Kidney capillary endothelial cell (primary cell): ENCODE measurements around the gene RSPH1.

Experiments used
- DNase-seq: peaks from one replicate; pipeline ENCODE4 v3.0.0-alpha.2; 2018; ENCODE audit warnings: low spot score

The RSPH1 gene

DNA sequence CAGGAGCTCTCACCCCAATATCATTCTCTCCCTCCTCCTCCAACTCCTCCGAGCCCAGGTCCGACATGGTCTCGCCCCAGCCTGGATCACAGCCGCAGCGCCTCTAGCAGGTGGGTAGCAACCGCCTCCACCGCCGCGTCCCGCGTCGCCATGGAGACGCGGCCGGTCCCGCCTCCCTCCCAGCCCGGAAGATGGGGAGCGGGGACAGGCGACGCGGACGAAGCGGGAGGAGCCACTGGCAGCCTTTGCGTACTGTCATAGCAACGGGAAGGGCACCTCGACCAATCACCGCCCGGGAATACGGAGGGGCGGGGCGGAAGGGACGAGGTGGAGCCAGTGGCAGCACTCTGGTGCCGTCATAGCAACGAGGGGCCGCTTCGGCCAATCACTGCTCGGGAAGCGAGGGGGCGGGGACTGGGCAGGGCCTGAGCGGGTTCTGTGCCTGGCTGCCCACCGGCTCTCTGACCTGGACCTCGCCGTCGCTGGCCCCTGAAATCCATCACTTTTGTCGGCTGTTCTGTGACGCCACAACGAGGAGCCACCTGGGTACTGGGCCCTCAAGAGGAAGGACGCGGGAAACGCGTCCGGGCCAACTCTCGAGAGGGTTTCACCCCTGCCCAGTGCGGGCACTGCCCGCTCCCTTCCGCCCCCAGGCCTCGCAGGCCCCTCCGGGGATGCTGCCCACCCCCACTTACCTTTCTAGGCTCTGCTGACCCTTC, at the start of gene RSPH1:
Gene RSPH1, minus strand, starts transcription at position 105 of the 719 bp plus-strand sequence. Its CDS starts 38 bp downstream, at position 67.
- DNase-seq: peak; percentile 98

DNA sequence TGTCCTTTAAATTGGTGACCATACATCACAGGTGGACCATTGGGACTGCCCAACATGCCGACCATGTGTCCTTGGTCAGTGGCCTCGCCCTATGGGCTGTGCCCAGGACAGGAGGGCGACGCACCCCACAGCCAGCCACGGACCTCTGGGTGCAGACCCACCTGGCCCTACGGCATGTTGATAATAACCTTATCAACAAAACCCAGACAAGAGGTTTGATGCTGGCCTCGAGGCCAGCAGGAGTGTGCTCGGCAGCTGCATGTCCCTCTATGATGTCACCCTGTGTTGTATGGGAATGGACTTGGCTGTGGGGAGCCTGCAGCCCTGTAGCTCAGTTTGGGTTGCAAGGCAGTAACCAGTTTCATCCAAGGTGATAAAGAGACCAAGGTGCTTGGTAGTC, 49.7 kb upstream of the RSPH1 start:
- DNase-seq: no peak

DNA sequence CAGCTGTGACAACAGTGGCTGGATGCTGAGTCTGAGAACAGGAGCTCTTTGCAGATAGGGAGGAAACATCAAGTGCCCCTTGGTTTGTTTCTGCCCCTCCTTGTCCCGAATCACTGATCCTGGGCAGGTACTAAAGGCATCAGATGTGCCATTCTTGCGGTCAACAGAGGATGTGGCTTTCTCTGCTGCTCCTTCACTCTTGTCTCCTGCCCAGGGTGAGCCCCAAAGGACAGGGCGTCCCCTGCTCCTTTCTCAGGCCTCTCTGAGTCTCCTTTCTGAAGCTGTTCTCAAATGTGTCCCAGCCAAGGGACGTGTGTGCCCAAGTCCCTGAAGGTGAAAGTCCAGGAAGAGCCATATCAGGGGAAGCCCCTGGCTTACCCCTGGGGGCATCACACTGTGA, 49.3 kb upstream of the RSPH1 start:
- DNase-seq: no peak

DNA sequence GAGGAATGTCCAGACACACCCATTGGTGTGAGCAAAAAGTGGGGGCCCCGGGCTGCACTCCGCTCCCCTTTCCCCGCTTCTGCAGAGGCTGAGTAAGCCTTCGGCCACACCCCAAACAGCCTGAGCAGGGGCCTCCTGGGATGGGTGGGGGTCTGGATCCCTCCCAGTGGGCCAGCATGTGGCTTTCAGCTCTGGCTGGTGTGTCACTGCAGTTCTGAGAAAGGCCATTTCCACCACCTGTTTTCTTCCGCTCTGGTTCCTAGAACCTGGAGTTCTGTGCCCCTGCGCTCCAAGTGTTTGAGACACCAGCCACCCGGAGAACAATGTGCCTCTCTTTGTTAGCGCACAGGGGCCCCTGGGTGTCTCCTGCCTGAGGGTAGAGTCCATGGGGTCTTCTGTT, 48.5 kb upstream of the RSPH1 start:
- no peak for DNase-seq

DNA sequence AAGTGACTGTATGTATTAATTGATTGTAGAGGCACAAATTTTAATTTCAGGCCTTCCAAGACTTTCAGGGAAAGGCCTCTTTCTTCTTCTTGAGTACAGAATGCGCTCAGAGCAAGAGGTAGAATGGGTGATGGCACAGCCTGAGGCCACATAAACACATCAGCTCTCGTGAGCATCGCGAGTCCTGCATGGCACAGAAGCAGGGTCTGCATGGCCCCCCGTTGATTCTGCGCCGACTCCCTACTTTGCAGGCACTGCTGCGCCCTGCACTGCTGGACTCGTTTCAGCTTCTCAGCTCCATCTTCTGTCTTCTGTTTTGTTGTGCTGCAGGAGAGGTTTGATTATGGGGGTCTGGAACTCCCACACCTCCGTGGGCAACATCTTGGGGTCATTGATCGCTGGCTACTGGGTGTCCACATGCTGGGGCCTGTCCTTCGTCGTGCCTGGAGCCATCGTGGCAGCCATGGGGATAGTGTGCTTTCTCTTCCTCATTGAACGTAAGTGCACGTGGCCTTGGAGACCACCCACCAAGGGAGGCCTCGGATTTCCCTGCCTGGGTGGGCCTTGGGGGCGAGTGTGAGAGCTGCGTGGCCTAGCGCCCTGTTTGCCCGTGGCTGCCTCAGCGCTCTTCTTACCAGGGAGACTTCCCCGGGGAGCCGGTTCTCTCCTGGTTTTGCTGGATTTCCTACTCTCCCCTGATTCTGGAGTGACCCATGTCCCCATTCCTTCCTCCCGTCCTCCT, 47.3 kb upstream of the RSPH1 start:
- DNase-seq: no peak

DNA sequence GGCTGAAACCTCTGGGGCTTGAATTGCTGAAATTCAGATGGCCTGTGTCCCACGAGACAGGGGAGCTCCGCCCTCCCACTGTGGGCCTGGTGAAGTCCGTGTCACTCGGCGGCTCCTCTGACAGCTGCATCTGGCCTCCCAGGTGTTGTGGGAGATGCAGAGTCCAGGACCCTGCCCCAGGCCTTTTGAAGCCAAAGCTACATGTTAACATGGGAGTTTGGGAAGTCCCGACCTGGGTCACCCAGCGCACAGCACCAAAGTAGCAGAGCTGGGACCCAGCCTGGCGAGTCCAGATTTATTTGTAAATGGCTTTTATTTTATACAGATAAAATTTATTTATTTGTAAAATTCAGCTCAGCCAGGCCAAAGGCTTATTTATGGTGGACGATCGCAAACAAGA, 46.6 kb upstream of the RSPH1 start:
- no peak for DNase-seq

DNA sequence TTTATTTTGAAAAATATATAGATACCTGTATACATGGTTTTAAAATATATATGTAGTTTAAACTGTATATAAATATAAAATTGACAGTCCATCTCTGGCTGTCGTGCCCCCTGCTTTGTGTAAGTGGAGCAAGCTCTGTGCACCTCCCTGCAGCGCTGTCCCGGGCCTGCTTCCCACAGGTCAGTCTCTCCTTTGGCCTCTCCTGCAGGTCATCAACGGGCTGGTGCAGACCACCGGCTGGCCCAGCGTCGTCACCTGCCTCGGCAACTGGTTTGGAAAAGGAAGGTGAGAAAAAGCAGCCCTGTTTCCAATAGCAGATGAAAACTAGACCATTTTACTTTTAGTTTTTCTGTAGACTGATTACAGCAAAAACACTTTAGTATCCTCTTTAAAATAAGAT, 46.2 kb upstream of the RSPH1 start:
- DNase-seq: no peak

DNA sequence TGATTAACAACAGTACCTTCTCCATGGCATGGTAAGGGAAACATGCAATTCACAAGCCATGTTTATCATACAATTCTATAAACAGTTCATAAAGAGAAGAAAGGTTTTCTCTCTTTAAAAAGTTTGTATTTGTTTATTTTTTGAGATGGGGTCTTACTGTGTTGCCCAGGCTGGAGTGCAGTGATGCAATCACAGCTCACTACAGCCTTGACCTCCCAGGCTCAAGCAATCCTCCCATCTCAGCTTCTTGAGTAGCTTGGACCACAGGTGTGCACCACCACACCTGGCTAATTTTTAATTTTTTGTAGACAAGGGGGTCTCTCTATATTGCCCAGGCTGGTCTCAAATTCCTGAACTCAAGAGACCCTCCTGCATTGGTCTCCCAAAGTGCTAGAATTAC, 45.6 kb upstream of the RSPH1 start:
- DNase-seq: no peak

DNA sequence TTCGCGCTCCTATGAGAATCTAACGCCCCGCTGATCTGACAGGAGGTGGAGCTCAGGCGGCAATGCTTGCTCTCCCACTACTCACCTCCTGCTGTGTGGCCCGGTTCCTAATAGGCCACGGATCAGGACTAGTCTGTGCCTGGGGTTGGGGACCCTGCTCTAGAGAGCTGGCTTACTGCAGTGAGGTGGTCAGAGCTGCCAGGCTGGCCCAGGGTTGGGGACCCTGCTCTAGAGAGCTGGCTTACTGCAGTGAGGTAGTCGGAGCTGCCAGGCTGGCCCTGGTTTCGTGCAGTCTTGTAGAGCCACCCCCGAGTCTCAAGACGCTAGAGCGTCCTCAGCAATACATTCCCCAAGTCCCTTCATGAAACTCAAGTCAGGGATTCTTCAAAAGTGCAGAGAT, 45.1 kb upstream of the RSPH1 start:
- DNase-seq: no peak

DNA sequence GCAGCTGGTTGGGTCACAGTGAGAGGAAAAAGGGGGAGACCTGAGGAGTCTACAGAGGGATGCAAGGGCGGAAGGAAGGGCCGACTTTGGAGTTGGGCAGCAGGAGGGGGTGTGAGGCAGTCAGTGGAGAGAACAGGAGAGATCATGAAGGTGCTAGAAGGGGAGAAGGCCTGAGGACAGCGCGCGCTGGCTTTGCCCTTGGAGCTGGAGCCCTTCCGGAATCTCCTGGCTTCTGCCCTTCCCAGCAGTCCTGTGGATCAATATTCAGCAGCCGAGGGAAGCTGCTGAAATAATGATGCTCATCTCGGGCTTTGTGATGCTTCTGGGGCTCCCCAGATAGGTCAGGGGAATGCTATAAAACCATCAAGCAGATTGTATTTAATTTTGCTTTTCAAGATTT, 44.4 kb upstream of the RSPH1 start:
- DNase-seq: no peak

DNA sequence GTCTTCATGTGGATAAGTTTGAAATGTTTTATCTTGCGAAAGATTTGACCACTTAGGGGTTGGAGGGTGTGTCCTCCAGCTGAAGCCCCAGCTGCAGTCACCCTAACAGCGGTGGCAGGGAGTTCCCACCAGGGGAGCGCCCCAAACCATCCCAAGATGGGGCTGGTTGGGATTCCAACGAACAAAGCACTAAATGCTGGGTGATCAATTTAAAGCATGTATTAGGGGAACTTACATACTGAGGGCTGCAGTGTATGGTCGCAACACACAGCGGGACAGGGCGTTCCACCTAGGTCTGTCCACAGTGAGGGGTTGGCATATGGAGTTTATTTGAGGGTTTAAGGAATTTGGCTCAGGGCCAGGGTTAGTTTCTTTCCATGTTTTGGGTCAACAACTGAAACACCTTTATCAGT, 43.9 kb upstream of the RSPH1 start:
- no peak for DNase-seq

DNA sequence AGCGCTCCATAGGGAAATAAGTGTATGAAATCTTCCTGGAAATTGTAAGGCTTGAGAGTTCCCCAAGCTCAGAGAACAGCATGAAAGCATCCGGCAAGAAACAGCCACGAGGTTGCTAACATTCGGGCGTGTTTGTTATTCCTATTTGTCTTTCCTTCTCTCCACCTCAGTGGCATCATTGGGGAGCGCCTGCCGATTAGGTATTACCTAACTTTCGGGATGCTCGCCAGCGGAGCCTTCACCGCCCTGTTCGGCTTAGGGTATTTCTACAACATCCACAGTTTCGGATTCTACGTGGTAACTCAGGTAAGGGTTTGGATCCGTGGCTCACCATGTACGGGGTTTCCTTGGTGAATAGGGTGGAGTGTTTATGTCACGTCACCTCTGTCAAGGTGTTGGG, 43.3 kb upstream of the RSPH1 start:
- no peak for DNase-seq

DNA sequence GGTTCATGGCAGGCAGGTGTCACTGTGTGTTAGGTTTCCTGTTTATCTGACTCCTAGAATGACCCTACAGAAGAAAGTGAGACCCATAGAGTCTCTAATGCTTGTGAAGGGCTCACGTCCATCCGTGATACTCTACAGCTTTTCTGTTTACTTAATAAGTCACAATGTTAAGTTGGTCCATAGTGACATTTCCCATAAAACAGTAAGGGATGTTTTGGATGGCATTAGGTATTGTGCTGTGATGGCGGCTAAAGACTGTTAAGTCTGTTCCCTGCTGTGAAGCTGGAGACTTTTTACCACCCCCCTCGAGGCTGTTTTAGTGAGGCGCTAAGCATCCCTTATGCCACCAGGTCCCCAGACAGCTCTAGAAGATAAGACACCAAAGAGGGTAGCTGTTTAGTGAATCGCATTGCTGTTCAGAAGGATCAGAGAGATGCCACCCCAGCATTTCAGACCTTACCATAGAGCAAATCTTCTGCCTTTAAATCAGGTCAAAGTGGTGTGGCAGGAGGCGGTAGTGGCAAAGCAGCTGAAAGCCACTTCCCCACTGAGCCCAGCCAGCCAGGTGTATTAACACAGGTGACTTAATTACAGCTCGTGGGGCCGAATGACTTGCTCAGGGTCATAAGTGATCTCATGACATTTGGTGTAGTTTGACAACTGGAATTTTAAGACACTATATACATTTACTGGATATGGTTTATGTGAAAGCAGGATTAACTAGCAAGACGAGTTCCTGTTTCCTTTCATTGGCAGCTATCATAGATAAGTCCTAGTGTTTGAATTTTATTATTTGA, 42.7 kb upstream of the RSPH1 start:
- DNase-seq: no peak

DNA sequence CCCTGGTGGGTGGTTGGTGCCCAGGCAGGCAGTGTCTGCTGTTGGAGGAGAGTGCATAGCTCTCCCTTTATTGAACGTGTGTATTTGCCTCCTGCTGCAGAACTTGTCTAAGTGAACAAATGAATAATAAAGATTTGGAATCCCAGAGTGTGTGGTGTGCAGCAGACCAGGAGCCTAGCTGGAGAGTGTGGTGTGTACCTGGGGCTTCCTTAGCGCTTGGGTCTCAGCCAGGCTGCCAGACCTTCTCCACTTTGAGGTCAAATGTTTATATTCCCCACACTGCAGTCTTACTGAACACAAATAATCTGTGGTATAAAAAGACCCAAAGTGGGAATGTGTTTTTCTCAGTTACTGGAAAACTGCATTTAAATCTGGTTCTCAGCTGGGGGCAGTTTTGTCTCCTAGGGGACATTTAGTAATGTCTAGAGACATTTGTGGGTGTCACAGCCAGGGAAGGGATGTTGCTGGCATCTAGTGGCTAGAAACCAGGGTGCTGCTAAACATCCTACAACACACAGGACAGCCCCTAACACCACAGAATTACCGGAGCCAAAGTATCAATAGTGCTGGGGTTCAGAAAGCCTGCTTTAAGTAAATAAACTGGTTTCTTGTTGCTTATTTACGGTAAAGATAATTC, 41.2 kb upstream of the RSPH1 start:
- no peak for DNase-seq

DNA sequence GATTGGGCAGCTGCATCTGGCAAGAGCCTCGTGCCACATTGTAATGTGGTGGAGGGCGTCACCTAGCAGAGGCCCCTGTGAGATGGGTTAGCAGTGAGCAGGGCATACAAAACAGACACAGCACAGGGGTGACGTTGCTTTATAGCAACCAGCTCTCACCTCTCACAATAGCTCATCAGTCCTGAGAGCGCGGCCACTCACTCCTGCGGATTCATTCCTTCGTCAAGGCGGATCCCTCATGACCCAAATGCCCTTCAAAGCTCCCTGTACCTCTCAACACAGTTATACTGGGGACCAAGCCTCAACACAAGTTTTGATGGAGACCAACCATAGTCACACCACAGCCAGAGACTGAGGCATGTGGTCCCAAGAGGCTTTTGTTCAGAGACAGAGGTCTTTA, 40.6 kb upstream of the RSPH1 start:
- DNase-seq: no peak

DNA sequence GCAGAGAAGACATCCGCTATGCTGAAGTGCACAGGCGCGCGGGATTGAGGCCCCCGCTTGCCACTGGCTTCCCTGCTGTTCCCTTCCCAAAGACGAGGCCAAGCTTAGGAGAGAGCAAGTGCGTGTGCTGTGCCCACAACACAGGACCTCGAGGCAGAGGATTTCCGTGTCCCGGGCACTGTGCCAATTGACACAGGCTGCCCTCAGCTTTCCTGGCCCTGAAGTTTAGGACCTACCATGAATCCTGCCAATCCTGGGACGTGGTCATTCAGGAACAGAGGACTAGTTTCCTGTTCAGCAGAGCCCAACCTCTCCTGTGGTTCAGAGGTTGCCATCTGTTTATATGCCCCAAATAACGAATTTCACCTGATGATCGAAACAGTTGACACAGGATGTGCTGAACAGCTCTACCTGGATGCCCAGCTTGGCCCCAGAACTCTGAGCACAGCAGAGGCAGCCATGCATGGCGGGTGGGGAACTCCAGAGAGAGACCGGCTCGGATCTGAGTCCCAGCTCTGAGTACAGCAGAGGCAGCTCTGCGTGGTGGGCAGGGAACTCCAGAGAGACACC, 39.7 kb upstream of the RSPH1 start:
- DNase-seq: no peak

DNA sequence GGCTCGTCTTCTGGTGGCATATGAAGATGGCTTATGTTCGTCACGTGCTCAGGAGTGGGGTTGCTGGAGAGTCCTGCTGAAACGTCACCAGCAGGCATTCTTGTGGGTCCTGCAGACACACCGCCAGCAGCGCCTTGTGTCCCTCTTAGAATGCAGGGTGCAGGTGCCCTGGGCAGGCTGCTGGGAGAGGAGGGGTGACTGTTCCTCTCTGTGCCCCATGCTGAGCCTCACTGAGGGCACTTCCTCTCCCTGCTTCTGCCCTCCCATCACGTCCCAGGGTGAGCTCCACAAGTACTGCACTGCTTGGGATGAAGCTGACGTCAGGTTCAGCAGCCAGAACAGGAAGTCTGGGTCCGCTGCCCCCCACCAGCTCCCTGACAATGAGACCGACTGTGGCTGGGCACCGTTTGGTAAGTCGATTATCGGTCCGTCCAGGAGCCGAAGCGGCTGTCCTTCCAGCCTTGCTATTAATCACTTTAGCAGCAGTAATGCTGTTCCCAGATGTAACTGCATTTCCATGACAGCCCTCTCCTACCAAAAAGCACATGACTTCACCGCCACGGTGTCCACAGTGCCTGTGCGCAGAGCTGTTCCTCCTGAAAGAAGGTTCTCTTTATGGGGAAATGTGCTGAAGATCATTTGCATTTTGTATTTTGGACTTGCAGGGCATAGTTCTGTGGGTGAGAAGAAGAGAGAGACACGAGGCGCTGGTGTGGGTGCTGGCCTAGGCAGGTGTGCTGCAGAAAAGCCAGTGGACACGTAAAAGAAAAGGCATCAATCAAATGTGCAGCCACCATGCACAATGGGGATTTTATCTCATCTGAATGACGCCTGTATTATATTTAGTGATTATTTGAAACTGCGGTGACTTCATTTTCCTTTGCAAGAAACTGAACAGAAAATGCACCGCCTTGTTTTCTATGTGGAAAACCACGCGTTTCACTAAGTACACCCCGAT, 38.7 kb upstream of the RSPH1 start:
- no peak for DNase-seq

DNA sequence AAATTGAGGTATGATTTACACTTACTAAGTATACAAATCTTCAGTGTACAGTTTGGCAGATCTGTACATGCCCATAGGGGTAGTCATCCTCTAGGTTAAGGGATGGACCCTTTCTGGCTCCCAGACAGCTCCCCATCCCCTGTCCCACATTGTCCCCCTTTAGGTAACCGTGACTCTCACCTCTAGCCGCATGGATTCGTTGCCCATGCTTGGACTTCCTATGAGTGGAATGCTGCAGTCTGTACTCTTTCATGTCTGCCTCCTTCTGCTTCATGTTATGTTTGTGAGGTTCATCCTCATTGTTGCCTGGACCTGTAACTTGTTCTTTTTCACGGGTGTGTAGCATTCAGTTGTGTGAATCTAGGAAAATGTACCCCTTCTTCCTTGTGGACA, 37.9 kb upstream of the RSPH1 start:
- no peak for DNase-seq

DNA sequence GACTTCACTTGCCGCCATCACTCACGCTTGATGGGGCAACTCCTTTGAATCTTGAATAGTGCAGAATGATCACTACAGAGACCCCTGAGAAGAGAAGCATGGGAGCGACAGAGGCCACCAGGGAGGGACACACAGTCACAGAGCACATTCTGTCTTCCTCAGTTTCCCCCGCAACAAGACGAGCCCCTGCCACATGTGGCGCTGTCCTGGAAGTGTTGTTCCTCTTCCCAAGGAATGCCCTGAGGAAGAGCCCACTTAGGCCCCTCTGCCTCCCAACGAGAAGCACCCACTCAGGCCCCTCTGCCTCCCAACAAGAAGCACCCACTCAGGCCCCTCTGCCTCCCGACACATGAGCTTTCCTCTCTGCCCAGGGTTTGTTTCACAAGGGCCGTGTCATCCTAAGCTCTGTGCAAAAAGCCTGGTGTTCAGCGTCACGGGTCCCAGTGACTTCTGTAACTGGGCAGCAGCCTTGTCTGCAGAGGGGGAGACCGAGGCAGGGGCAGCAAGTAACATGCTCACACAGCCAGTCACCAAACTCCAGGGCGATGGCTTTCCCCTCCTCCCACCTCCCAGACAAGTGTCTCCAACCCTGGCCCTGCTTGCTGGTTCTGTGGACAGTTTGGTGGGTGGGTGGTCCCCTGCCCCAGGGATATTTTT, 37.4 kb upstream of the RSPH1 start:
- DNase-seq: no peak

DNA sequence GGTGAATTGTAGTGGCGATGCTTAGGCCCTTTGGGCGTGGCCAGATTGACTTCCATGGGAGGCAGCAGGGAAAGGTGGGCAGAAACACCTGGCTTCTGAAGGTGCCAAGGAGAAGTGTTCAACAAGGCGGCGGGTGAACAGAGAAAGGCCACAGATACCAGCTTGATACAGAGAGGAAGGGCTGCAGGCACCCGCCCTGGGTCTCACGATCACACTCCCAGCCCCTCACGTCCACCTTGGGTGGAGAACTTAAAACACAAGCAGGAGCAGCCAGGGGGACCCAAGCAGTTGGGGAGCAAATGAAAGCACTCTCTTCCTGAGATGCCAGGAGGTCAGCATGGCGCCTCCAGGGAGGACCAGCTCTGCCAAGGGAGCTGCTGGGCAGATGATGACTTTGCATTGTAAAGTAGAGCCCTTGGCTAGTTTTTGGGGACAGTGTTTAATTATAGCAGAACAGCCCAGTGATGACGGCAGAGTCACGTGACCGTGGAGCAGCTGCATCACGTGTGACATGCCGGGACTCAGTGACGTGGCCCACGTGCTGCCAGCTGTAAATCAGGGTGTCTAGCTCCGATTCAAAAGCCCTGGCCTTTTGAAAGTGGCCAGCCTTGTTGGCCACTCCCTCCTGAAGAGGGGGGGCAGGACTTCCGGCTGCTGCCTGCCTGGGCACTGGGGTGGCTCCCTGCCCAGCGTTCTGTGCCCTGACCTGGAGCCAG, 36.6 kb upstream of the RSPH1 start:
- DNase-seq: no peak
